ENCODE results near the gene CALB2.

GRCh38 chr16:71402007-71402406 is 43.5 kb downstream of the CALB2 start:
- TF ChIP-seq, protein P1, sequence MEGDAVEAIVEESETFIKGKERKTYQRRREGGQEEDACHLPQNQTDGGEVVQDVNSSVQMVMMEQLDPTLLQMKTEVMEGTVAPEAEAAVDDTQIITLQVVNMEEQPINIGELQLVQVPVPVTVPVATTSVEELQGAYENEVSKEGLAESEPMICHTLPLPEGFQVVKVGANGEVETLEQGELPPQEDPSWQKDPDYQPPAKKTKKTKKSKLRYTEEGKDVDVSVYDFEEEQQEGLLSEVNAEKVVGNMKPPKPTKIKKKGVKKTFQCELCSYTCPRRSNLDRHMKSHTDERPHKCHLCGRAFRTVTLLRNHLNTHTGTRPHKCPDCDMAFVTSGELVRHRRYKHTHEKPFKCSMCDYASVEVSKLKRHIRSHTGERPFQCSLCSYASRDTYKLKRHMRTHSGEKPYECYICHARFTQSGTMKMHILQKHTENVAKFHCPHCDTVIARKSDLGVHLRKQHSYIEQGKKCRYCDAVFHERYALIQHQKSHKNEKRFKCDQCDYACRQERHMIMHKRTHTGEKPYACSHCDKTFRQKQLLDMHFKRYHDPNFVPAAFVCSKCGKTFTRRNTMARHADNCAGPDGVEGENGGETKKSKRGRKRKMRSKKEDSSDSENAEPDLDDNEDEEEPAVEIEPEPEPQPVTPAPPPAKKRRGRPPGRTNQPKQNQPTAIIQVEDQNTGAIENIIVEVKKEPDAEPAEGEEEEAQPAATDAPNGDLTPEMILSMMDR (conservative IDR thresholded peaks at IDR 0.05; ENCODE audit: low read length): no peak
- no peak for TF ChIP-seq EZH2phosphoT487 (IDR thresholded peaks at IDR 0.05; ENCODE audit: borderline replicate concordance, low read depth, low read length)
